ENCODE results near the gene ZER1.
"Not testable (repeated sequence)": the region's sequence is repeated elsewhere in the genome, so short reads cannot be mapped to it uniquely, and the experiment has no call there.

The ZER1 gene

DNA sequence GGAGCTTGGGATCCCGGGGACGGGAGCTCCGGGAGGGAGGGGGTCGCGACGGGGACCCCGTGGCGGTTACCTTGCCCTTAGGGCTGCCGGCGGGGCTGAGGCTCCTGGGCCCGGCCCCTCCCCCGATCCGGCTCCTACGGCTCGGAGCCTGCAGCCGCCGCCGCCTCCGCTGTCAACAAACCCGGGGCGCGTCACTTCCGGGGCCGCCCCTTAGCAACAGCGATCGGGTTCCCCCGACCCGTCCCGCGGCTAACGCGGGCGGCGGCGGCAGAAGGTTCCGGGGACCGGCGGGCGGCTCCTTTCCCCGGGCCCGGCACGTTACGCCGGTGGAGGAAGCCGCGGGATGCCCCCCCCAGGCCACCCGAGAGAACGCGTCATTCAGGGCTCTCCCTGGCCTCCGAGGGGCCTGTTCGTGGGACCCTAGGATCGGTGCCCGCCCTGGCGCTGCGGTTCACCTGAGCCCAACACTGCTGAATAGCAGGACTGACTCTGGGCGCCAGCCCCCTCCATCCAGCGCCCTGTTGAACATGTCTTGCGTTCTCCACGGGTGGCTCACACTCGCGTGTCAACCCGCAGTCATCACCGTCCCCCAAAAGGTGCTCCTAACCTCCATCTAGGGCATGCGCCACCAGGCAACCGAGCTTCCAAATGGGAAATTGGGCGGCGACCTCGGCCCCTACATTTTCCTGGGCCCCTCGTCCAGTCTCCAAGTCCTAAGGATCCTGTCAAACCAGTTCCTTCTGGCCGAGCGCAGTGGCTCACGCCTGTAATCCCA is at the start of gene ZER1:
Gene ZER1, minus strand, starts transcription at position 183 of the 775 bp plus-strand sequence. CDS start 16,362 bp downstream, outside the sequence.
- peak; percentile 58 for DNase-seq

- no peak for DNase-seq
Measured at GRCh38 chr9:128820665-128821583, 49.2 kb upstream of the ZER1 start.

- no peak for DNase-seq
Measured at GRCh38 chr9:128819716-128820664, 48.3 kb upstream of the ZER1 start.

DNA sequence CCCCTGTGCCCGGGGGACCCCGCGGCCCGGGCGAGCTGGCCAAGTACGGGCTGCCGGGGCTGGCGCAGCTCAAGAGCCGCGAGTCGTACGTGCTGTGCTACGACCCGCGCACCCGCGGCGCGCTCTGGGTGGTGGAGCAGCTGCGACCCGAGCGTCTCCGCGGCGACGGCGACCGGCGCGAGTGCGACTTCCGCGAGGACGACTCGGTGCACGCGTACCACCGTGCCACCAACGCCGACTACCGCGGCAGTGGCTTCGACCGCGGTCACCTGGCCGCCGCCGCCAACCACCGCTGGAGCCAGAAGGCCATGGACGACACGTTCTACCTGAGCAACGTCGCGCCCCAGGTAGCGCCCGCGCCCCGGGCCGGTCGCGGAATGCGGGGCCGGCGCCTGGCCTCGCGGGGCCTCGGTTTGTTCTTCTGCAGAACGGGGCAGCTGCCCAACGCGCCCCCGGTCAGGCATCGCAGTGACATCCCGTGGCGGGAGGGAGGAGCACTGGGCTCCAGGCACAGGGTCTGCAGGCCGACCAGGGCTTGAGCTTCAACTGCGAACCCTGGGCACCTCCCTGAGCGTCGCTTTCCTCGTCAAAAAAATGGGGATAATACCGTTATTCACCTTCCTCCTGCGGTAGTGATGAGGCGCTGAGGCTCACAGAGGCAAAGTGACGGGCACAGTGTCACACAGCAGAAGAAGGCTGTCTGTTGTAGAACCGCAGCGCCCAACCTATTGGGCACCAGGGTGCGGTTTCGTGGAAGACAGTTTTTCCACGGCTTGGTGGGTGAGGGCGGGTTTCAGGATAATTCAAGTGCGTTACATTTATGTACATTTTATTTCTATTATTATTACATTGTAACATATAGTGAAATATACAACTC is 47.4 kb upstream of the ZER1 start:
- DNase-seq: no peak

DNA sequence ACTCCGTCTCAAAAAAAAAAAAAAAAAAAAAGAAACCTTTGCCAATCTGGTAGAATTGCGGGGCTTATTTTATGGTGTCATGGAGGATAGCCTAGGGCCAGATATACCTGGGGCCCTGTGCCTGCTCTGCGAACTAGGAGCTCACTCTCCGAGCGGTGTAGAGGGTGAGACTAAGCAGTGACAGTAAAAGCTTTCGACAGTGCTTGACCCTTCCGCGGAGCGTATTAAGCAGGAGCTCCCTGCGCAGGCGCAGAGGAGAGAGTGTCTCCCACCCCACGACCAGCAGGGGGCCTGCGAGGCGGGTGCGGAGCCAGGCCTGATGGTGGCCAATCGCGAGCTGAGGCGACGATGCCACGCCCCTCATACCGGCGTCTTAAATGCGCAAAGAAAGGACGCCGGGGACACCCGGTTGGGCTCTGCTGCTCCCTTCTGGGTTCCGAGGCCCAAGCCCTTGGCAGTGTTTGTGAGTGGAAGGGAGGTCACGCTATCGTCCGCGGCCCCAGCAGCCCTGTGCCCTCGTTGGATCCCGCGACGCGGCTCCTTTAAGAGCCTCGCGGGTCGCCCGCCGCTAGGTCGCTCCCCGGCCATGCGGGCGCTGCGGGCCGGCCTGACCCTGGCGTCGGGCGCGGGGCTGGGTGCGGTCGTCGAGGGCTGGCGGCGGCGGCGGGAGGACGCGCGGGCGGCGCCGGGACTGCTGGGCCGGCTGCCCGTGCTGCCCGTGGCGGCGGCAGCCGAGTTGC is 46.5 kb upstream of the ZER1 start, which contains the start of gene ENDOG:
Gene ENDOG, plus strand, starts transcription at position 402 of the 740 bp plus-strand sequence. Its CDS starts 185 bp downstream, at position 587.
- peak; percentile 91 for DNase-seq

DNA sequence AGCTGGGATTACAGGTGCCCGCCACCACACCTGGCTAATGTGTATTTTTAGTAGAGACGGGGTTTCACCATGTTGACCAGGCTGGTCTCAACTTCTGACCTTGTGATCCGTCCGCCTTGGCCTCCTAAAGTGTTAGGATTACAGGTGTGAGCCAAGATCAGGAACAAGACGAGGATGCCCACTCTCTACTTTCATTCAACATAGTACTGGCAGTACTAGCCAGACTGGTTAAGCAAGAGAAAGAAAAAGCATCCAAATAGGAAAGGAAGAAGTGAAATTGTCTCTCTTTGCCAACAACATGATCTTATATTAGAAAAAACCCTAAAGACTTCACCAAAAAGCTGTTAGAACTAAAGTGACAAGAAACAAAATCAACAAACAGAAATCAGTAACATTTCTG is 39.1 kb upstream of the ZER1 start:
- no peak for DNase-seq

- DNase-seq: no peak
Measured at GRCh38 chr9:128809831-128810230, 38.1 kb upstream of the ZER1 start.

GRCh38 chr9:128809036-128809599 is 37.4 kb upstream of the ZER1 start:
- DNase-seq: no peak

DNA sequence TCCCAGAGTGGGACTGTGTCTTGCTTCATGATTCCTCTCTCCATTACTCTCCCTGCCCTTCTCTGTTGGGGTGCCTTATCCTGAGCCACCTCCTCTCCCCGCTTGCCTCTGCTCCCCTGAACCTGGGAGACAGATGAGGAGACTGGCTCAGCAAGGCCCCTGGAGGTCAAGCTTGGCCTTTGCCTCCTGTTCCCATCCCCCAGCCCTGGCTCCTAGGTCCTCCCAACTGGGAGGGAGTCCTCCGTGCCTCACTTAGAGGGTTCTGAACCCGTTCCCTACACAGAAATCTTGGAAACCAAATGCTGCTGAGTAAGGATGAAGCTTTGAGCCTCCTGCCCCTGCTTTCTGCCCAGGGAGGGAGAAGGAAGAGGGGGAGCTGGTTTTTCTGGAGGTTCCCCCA is 36.8 kb upstream of the ZER1 start:
- no peak for DNase-seq

DNA sequence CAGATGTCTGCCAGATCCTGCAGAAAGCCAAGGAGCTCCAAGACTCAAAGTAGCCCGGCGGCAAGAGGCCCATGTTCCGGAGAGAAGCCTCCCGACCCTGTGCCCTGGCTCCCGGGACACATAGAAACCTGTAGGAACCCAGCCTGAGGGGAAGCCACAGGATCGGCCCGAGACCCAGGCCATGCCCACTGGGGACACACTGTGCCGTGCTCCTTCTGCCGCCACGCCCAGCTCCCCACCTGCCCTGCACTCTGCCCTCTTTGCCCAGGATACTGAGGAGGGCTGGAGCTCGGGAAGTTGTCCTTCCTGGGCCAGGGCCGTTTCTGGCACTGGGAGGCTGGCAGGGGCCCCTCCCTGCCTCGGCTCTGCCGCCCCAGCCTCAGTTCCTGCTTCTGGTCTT is 36.1 kb upstream of the ZER1 start:
- no peak for DNase-seq

DNA sequence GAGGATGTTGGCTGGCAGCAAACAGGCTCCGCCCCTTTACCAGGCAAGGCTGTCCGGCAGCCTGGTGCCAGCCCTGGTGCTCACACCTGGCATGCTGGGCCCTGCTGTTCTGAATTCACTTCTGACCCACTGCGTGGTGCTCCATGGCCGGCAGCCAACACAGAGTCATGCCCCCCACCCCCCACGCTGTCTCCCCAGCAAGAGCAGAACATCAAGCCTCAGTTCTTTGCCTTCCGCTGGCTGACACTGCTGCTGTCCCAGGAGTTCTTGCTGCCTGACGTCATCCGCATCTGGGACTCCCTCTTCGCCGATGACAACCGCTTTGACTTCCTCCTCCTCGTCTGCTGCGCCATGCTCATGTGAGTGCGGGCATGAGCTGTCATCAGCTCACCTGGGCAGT is 33.9 kb upstream of the ZER1 start:
- DNase-seq: no peak

GRCh38 chr9:128802482-128802881 is 30.8 kb upstream of the ZER1 start:
- DNase-seq: no peak

- no peak for DNase-seq
Measured at GRCh38 chr9:128800061-128800460, 28.3 kb upstream of the ZER1 start.

- no peak for DNase-seq
Measured at GRCh38 chr9:128798896-128799295, 27.2 kb upstream of the ZER1 start.

DNA sequence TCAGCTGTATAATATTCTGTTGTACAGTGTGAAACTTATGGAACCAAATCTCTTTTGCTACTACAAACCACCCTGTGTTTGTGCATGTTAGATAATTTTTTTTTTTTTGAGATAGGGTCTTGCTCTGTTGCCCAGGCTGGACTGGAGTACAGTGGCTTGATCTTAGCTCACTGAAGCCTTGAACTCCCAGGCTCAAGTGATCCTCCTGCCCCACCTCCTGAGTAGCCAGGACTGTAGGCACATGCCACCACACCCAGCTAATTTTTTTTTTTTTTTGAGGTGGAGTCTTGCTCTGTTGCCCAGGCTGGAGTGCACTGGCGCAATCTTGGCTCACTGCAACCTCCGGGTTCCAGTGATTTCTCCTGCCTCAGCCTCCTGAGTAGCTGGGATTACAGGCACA is 23.2 kb upstream of the ZER1 start:
- DNase-seq: not testable (repeated sequence)

DNA sequence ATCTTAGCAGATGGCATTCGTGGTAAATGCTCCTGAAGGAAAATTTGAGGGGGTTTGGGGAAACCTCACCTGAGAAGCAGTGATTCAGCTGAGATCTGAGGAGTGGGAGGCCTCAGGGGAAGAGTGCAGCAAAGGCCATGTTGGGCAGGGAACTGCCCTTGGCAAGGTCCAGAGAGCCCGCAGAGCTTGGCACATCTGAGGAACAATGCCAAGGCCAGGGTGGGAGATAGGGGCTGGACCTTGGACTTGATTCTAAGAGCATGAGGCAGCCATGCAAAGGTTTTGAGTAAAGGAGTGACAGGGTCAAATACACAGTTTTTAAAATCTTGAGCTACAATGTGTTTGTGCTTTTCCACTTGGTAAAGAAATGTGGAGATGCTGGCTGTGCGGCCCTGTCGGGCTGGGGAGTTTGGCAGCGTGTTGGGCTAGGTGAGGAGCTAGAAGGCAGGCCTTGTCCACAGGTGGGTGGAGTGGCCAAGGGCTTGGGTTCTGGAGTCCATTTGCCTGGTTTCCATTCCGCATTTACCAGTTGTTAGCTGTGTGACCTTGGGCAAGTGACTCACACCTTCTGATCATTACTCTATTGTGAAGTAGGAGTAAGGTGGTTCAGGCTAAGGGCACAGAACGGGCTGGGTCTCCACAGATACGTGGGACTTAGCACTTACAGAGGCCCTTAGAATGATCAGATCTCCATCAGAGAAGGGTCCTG is 21.4 kb upstream of the ZER1 start:
- no peak for DNase-seq

- no peak for DNase-seq
Measured at GRCh38 chr9:128792134-128792533, 20.4 kb upstream of the ZER1 start.

GRCh38 chr9:128790536-128790935 is 18.8 kb upstream of the ZER1 start:
- no peak for DNase-seq

- DNase-seq: no peak
Measured at GRCh38 chr9:128788445-128788844, 16.7 kb upstream of the ZER1 start.

DNA sequence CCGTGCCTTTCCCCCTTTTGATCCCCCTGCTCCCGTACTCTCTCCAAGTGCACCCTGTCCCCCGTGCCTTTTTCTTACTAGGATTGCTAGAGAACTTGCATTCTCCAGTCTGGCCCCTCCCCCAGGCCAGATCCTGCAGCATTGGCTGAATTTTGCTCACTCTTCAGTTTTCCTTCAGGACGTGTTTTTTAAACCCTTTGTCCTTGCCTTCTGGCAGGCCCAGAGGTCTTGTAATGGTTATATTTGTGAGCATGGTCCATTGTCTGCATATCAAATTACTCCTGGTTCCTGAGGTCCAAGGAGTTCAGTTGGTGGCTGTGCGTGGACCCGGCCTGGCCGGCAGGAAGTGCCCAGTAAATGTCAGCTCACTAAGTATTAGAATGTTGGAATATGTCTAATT is 15.9 kb upstream of the ZER1 start:
- no peak for DNase-seq

Data from kidney glomerular epithelial cell (primary cell).